ENCODE measurements around the gene KRT78. TPM values are rescaled to one million over a fixed set of nuclear protein-coding genes. Genes with fewer than 3 reads are reported as not detected.

Gene KRT78
- polyA plus RNA-seq, 2 of the 4 experiments (the other 2 are of a cell fraction): 0.09 to 0.12 TPM

DNA sequence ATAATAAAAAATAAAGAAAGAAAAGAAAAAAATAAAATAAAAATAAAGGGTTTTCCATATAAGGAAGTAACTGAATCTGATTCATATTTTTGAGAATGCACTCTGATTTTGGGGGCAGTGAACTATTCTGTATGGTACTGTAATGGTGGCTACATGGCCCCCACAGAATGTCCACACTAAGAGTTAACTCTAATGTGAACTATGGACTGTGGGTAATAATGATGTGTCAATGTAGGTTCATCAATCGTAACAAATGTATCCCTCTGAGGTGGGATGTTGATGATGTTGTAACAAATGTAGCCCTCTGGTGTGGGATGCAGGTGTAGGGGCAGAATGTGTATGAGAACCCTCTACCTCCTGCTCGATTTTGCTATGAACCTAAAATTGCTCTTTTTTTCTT is 42.2 kb upstream of the KRT78 start (continued):
- TF ChIP-seq, protein P1, sequence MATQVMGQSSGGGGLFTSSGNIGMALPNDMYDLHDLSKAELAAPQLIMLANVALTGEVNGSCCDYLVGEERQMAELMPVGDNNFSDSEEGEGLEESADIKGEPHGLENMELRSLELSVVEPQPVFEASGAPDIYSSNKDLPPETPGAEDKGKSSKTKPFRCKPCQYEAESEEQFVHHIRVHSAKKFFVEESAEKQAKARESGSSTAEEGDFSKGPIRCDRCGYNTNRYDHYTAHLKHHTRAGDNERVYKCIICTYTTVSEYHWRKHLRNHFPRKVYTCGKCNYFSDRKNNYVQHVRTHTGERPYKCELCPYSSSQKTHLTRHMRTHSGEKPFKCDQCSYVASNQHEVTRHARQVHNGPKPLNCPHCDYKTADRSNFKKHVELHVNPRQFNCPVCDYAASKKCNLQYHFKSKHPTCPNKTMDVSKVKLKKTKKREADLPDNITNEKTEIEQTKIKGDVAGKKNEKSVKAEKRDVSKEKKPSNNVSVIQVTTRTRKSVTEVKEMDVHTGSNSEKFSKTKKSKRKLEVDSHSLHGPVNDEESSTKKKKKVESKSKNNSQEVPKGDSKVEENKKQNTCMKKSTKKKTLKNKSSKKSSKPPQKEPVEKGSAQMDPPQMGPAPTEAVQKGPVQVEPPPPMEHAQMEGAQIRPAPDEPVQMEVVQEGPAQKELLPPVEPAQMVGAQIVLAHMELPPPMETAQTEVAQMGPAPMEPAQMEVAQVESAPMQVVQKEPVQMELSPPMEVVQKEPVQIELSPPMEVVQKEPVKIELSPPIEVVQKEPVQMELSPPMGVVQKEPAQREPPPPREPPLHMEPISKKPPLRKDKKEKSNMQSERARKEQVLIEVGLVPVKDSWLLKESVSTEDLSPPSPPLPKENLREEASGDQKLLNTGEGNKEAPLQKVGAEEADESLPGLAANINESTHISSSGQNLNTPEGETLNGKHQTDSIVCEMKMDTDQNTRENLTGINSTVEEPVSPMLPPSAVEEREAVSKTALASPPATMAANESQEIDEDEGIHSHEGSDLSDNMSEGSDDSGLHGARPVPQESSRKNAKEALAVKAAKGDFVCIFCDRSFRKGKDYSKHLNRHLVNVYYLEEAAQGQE (IDR thresholded peaks at IDR 0.05): no peak
- TF ChIP-seq ZC3H11A (IDR thresholded peaks at IDR 0.05) (no peak), MAFK (IDR thresholded peaks at IDR 0.05; ENCODE audit: partially characterized antibody) (no peak), BHLHE40 (IDR thresholded peaks at IDR 0.05; ENCODE audit: low read depth, low read length) (no peak), ZFP36 (IDR thresholded peaks at IDR 0.05; ENCODE audit: borderline replicate concordance, partially characterized antibody) (no peak), HOXA7 (CRISPR knock-in tag; IDR thresholded peaks at IDR 0.05) (peak; percentile 77), JUNB (IDR thresholded peaks at IDR 0.05) (no peak), FOSB (CRISPR knock-in tag; IDR thresholded peaks at IDR 0.05) (peak; percentile 85), CEBPB (IDR thresholded peaks at IDR 0.05) (no peak), TP53 (CRISPR knock-in tag; IDR thresholded peaks at IDR 0.05) (no peak)
- TF ChIP-seq, protein P2, sequence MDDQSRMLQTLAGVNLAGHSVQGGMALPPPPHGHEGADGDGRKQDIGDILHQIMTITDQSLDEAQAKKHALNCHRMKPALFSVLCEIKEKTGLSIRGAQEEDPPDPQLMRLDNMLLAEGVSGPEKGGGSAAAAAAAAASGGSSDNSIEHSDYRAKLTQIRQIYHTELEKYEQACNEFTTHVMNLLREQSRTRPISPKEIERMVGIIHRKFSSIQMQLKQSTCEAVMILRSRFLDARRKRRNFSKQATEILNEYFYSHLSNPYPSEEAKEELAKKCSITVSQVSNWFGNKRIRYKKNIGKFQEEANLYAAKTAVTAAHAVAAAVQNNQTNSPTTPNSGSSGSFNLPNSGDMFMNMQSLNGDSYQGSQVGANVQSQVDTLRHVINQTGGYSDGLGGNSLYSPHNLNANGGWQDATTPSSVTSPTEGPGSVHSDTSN (IDR thresholded peaks at IDR 0.05): no peak

DNA sequence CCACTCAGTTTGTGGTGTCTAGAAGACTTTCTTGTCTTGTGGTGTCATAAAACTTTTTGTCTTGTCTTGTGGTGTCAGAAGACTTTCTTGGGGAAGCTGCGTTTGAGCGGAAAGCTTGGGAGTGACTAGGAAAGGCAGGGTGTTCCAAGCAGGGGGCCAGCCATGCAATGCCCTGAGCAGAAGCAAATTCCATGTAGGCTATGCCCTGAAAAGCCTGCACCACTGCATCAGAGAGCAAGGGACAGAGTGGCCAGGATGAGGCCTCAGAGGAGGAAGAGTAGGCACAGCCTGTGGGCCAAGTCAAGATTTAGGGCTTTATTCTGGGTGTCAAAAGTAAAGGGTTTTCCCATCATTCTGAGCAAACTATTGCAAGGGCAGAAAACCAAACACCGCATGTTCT is 41.6 kb upstream of the KRT78 start:
- TF ChIP-seq NR3C1 (IDR thresholded peaks at IDR 0.05) (no peak), POLR2AphosphoS2 (conservative IDR thresholded peaks at IDR 0.05; ENCODE audit: low read length) (0 out of 2 replicates have a peak, but pooled peaks have one; percentile 5), TP53 (CRISPR knock-in tag; IDR thresholded peaks at IDR 0.05) (peak; percentile 46; the same call in 1 of the 2 replicates), KDM5A (IDR thresholded peaks at IDR 0.05) (no peak), FOSB (CRISPR knock-in tag; IDR thresholded peaks at IDR 0.05) (peak; percentile 67)
- 97% methylated on average over 3 of the region's 3 CpGs for WGBS (ENCODE audit: missing lambda C conversion rate)
- Histone ChIP-seq H3K9me3 (no peaks in the 10 kb centered on the region), H3K4me2 (no peak overlapping the region), H3K4me1 (peaks cover 26% of the 10 kb centered on the region), H3K27ac (peak overlapping the region in 1 of 2 experiments; percentile 83; a peak in 3 of 6 replicates), H3K4me3 (no peak overlapping the region)
- ChIA-PET CTCF (interaction anchor here (1.0 to 18.8 kb wide), 5 partner anchors 10 to 85 kb away, joined by 3 to 1736 read pairs (median 5); partner anchors contain the start of gene KRT8), POLR2A (interaction anchor here (1.4 to 2.1 kb wide), 2 partner anchors 10 to 81 kb away, joined by 3 to 6 read pairs; no protein-coding TSS in a partner anchor)
- ATAC-seq: peak in 1 of 2 experiments; percentile 5; a peak in 2 of 6 replicates
- DNase-seq (ENCODE audit: low read depth in 1 of 2, low spot score in 1 of 2): peak in 1 of 2 experiments; percentile 45
- no peak for FAIRE-seq

DNA sequence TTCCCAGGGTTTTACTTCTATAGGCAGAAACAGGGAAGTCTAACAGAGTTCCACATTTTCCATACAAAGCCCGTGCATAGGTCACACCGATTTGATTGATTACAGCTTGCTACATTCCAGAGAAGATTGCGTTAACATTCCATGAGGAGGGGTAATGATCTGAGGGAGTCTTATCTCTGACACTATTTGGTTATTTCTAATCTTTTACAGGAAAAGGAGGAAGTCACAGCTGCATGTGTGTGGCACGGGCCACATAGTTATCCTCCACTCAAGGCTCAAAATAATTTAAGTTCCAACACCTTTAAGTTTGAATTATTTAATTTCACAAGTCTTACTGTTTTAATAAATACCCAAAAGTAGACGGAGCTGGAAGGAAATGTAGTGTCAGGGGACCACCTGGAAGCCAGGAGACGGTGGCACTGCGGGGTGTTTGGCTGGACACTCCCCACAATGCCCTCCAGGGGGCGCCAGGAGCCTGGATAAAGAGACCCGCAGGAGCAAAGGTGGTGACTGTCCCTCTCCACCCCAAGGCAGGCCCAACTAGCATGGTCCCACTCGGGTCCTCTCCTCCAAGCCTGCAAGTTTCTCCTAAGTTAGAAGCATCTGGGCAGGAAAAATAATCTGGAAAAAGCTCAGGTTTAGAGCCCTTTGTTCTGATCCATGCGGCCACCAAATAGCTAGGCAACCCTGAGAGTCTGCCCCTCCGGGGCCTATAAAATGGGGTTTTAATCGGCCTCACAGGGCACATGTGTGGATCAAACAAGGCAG is 35.9 kb upstream of the KRT78 start:
- ATAC-seq: peak; percentile 62 to 65; a peak in 5 of 6 replicates
- Histone ChIP-seq H3K9me3 (no peaks in the 10 kb centered on the region), H3K27ac (peak overlapping the region; percentile 55 to 83), H3K4me2 (peak overlapping the region; percentile 38; the same call in 2 of the 3 replicates), H3K4me1 (peaks cover 33% of the 10 kb centered on the region), H3K4me3 (no peak overlapping the region)
- WGBS (ENCODE audit: missing lambda C conversion rate): 27% methylated on average over 13 of the region's 13 CpGs
- DNase-seq (ENCODE audit: low read depth in 1 of 2, low spot score in 1 of 2): peak; percentile 74 to 82
- no peak for FAIRE-seq
- POLR2A ChIA-PET: interaction anchor here (0.9 to 2.6 kb wide), 6 partner anchors 12 to 737 kb away, joined by 3 to 18 read pairs (median 4); partner anchors contain the start of genes KRT18 and KRT8
- CTCF ChIA-PET: interaction anchor here (0.5 to 25.7 kb wide), 83 partner anchors 10 to 1469 kb away, joined by 3 to 1736 read pairs (median 5); partner anchors contain the start of genes EIF4B, KRT2, KRT8 and KRT83
- TF ChIP-seq EHMT2 (IDR thresholded peaks at IDR 0.05; ENCODE audit: low read depth) (no peak), EP300 (IDR thresholded peaks at IDR 0.05) (no peak), NPAS2 (CRISPR knock-in tag; IDR thresholded peaks at IDR 0.05; ENCODE audit: borderline replicate concordance) (no peak), ZFP36 (IDR thresholded peaks at IDR 0.05; ENCODE audit: borderline replicate concordance, partially characterized antibody) (no peak), CHD4 (IDR thresholded peaks at IDR 0.05; ENCODE audit: borderline replicate concordance) (no peak), FOSL2 (IDR thresholded peaks at IDR 0.05) (no peak), FOSL2 (CRISPR knock-in tag; IDR thresholded peaks at IDR 0.05) (peak; percentile 62), RNF2 (IDR thresholded peaks at IDR 0.05; ENCODE audit: borderline replicate concordance, low read depth) (no peak), FOSB (CRISPR knock-in tag; IDR thresholded peaks at IDR 0.05) (0 out of 2 replicates have a peak, but pooled peaks have one; percentile 47), CEBPB (IDR thresholded peaks at IDR 0.05) (no peak), MYC (IDR thresholded peaks at IDR 0.05; ENCODE audit: borderline replicate concordance, low read length) (no peak), ZSCAN20 (CRISPR knock-in tag; IDR thresholded peaks at IDR 0.05) (no peak)
- TF ChIP-seq, protein P3, sequence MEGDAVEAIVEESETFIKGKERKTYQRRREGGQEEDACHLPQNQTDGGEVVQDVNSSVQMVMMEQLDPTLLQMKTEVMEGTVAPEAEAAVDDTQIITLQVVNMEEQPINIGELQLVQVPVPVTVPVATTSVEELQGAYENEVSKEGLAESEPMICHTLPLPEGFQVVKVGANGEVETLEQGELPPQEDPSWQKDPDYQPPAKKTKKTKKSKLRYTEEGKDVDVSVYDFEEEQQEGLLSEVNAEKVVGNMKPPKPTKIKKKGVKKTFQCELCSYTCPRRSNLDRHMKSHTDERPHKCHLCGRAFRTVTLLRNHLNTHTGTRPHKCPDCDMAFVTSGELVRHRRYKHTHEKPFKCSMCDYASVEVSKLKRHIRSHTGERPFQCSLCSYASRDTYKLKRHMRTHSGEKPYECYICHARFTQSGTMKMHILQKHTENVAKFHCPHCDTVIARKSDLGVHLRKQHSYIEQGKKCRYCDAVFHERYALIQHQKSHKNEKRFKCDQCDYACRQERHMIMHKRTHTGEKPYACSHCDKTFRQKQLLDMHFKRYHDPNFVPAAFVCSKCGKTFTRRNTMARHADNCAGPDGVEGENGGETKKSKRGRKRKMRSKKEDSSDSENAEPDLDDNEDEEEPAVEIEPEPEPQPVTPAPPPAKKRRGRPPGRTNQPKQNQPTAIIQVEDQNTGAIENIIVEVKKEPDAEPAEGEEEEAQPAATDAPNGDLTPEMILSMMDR (IDR thresholded peaks at IDR 0.05): peak; percentile 98
- TF ChIP-seq, protein P4, sequence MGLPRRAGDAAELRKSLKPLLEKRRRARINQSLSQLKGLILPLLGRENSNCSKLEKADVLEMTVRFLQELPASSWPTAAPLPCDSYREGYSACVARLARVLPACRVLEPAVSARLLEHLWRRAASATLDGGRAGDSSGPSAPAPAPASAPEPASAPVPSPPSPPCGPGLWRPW (IDR thresholded peaks at IDR 0.05): no peak

Data from A549 (cell line).